ENCODE data around the gene PCDHGA1.
A peak's percentile ranks its signal among the peaks of the same experiment; 100 is the strongest.
"Not testable (repeated sequence)": the region's sequence is repeated elsewhere in the genome, so short reads cannot be mapped to it uniquely, and the experiment has no call there.

PCDHGA1 gene

GRCh38 chr5:141338538-141339306 lies 8.4 kb downstream of the PCDHGA1 start, which contains the start of gene PCDHGA2:
Gene PCDHGA2 (plus strand): TSS chr5:141338760.
- no peak for DNase-seq (ENCODE audit: low spot score)
- in situ Hi-C loops (cut with MboI; ENCODE audit: low pct_unique_long_range_greater_than_20kb, low sequenced_read_pairs, unreplicated experiment): no loop called here
- TF ChIP-seq CTCF (IDR thresholded peaks at IDR 0.05; ENCODE audit: extremely low read depth, insufficient read depth, missing control alignments): peak; percentile 51

GRCh38 chr5:141340781-141341354 lies 10.6 kb downstream of the PCDHGA1 start:
- DNase-seq (ENCODE audit: low spot score); in situ Hi-C loops (cut with MboI; ENCODE audit: low pct_unique_long_range_greater_than_20kb, low sequenced_read_pairs, unreplicated experiment): not testable (repeated sequence)

GRCh38 chr5:141342773-141343172 lies 12.5 kb downstream of the PCDHGA1 start:
- no peak for TF ChIP-seq CTCF (IDR thresholded peaks at IDR 0.05; ENCODE audit: extremely low read depth, insufficient read depth, missing control alignments)
- in situ Hi-C loops (cut with MboI; ENCODE audit: low pct_unique_long_range_greater_than_20kb, low sequenced_read_pairs, unreplicated experiment): no loop called here
- no peak for DNase-seq (ENCODE audit: low spot score)

- TF ChIP-seq CTCF (IDR thresholded peaks at IDR 0.05; ENCODE audit: extremely low read depth, insufficient read depth, missing control alignments): peak; percentile 35
- DNase-seq (ENCODE audit: low spot score): no peak
- in situ Hi-C loops (cut with MboI; ENCODE audit: low pct_unique_long_range_greater_than_20kb, low sequenced_read_pairs, unreplicated experiment): no loop called here
Observed at GRCh38 chr5:141343242-141343952, 13.1 kb downstream of the PCDHGA1 start, which contains the start of gene PCDHGA3. Gene PCDHGA3 (plus strand): TSS chr5:141343829. CDS start chr5:141344034, 205 bp downstream.

- no peak for TF ChIP-seq CTCF (IDR thresholded peaks at IDR 0.05; ENCODE audit: extremely low read depth, insufficient read depth, missing control alignments)
- in situ Hi-C loops (cut with MboI; ENCODE audit: low pct_unique_long_range_greater_than_20kb, low sequenced_read_pairs, unreplicated experiment): no loop called here
- DNase-seq (ENCODE audit: low spot score): no peak
Observed at GRCh38 chr5:141343953-141344463, 13.7 kb downstream of the PCDHGA1 start.

GRCh38 chr5:141345327-141345726 lies 15.0 kb downstream of the PCDHGA1 start:
- DNase-seq (ENCODE audit: low spot score): no peak
- no peak for TF ChIP-seq CTCF (IDR thresholded peaks at IDR 0.05; ENCODE audit: extremely low read depth, insufficient read depth, missing control alignments)
- in situ Hi-C loops (cut with MboI; ENCODE audit: low pct_unique_long_range_greater_than_20kb, low sequenced_read_pairs, unreplicated experiment): no loop called here

- in situ Hi-C loops (cut with MboI; ENCODE audit: low pct_unique_long_range_greater_than_20kb, low sequenced_read_pairs, unreplicated experiment); DNase-seq (ENCODE audit: low spot score): not testable (repeated sequence)
Observed at GRCh38 chr5:141346017-141346416, 15.7 kb downstream of the PCDHGA1 start.

All from GM13977 (cell line).